Measurements from ENCODE around the gene GSTT4.
"Not testable (repeated sequence)": the region's sequence is repeated elsewhere in the genome, so short reads cannot be mapped to it uniquely, and the experiment has no call there.

DNA sequence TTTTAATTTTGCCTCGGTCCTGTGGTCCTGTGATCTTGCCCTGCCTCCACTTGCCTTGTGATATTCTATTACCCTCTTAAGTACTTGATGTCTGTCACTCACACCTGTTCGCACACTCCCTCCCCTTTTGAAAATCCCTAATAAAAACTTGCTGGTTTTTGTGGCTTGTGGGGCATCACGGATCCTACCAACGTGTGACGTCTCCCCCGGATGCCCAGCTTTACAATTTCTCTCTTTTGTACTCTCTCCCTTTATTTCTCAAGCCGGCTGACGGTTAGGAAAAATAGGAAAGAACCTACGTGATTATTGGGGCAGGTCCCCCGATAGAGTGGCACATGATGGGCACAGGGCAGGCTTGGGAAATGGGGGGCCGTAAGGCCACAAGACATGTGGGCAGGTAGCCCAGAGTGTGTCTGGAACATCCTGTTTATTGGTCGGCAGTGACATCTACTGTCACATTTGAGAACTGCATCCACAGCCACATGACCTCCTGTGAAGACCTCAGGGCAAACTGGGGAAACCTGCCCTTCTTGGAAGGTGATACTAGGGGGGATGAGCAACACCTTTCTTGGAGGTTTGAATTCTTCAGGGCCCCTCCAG, 48.9 kb downstream of the GSTT4 start:
- TF ChIP-seq, protein P1, sequence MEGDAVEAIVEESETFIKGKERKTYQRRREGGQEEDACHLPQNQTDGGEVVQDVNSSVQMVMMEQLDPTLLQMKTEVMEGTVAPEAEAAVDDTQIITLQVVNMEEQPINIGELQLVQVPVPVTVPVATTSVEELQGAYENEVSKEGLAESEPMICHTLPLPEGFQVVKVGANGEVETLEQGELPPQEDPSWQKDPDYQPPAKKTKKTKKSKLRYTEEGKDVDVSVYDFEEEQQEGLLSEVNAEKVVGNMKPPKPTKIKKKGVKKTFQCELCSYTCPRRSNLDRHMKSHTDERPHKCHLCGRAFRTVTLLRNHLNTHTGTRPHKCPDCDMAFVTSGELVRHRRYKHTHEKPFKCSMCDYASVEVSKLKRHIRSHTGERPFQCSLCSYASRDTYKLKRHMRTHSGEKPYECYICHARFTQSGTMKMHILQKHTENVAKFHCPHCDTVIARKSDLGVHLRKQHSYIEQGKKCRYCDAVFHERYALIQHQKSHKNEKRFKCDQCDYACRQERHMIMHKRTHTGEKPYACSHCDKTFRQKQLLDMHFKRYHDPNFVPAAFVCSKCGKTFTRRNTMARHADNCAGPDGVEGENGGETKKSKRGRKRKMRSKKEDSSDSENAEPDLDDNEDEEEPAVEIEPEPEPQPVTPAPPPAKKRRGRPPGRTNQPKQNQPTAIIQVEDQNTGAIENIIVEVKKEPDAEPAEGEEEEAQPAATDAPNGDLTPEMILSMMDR (IDR thresholded peaks at IDR 0.05) = peak; percentile 70 to 95 (median 86)
- not testable (repeated sequence) for TF ChIP-seq POLR2A (IDR thresholded peaks at IDR 0.05)

All from body of pancreas (tissue), 4 donors.